Astrocyte of the spinal cord (primary cell): ENCODE results near the gene EVI2A.

Experiments used
- DNase-seq: peaks from one replicate; pipeline ENCODE4 v3.0.0; 2011; ENCODE audit warnings: low read depth, low spot score
- H3K4me3 ChIP-seq: 2 replicates; pipeline ENCODE4 v1.5.1; 2011; ENCODE audit warnings: low read depth, mild to moderate bottlenecking, low read length, moderate library complexity
- CTCF ChIP-seq: IDR thresholded peaks from 2 replicates; pipeline ENCODE4 v1.5.1; 2012; ENCODE audit warnings: low read depth, mild to moderate bottlenecking, low read length, inconsistent platforms
- in situ Hi-C: cut with HindIII; loops from 2 replicates; pipeline ENCODE4 v1.10.0; 2017; ENCODE audit warnings: low sequenced_read_pairs

EVI2A gene

GRCh38 chr17:31272236-31272635 lies 49.2 kb downstream of the EVI2A start:
- no peak overlapping the region for H3K4me3 ChIP-seq
- no peak for TF ChIP-seq CTCF
- DNase-seq, result no peak
- in situ Hi-C loops, result no loop called here

GRCh38 chr17:31269578-31269983 lies 51.8 kb downstream of the EVI2A start:
- no peak overlapping the region for H3K4me3 ChIP-seq
- in situ Hi-C loops, result no loop called here
- no peak for TF ChIP-seq CTCF
- DNase-seq, result peak; percentile 93

- in situ Hi-C loops, result no loop called here
- TF ChIP-seq CTCF, result no peak
- H3K4me3 ChIP-seq, result no peak overlapping the region
Measured at GRCh38 chr17:31269036-31269577, 52.3 kb downstream of the EVI2A start.

More at GRCh38 chr17:31269036-31269577, 52.3 kb downstream of the EVI2A start:
- no peak for DNase-seq
